ENCODE measurements around the gene PRKAR2B. TPM values are rescaled to one million over a fixed set of nuclear protein-coding genes. Genes with fewer than 3 reads are reported as not detected.

Gene PRKAR2B
- total and polyA plus RNA-seq, 2 experiments from 2014 or later, result 14.8 to 31.5 TPM

DNA sequence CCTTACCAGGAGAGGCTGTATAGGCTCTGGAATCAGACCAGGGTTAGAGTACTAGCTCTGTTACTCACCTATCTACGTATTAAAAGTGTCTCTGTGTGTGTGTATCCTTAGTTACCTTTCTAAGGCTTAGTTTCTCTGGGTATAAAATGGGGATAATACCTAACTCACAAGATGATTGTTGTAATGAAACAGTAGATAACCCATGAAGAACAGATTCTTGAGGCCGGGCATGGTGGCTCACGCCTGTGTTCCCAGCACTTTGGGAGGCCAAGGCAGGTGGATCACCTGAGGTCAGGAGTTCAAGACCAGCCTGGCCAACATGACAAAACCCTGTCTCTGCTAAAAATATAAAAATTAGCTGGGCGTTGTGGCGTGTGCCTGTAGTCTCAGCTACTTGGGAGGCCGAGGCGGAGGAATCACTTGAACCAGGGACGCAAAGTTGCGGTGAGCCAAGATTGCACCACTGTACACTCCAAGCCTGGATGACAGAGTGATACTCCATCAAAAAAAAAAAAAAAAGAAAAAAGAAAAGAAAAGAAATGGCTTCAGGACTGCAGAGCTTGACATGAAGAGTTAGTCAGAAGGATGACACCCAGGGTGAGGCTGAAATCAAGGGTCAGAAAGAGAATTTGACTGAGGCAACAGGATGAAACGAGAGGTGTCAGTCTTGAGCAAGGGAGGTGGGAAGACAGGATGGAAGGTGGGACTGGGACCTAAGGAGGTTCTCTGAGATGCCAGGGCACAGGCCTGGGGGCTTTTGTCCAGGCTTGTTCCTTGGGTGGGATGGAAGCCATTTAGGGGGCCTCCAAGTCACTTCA is 33.4 kb downstream of the PRKAR2B start:
- Histone ChIP-seq H4K20me1 (ENCODE audit: insufficient read depth, poor library complexity, severe bottlenecking) (no peaks in the 10 kb centered on the region), H2AFZ (no peak overlapping the region), H3K4me1 (ENCODE audit: insufficient read depth) (no peaks in the 10 kb centered on the region), H3K9me3 (ENCODE audit: low read depth) (no peaks in the 10 kb centered on the region), H3K27ac (no peak overlapping the region), H3K4me2 (no peak overlapping the region), H3K4me3 (no peak overlapping the region), H3K79me2 (no peaks in the 10 kb centered on the region), H3K27me3 (no peaks in the 10 kb centered on the region), H3K36me3 (replicated peaks; ENCODE audit: insufficient read depth, low read depth) (no peaks in the 10 kb centered on the region), H3K9me2 (replicated peaks; ENCODE audit: insufficient read depth) (no peaks in the 10 kb centered on the region)
- TF ChIP-seq EZH2 (IDR thresholded peaks at IDR 0.05; ENCODE audit: borderline replicate concordance), result no peak
- TF ChIP-seq EZH2phosphoT487 (IDR thresholded peaks at IDR 0.05; ENCODE audit: low read depth, severe bottlenecking, unreplicated experiment), result no peak
- TF ChIP-seq, protein P1, sequence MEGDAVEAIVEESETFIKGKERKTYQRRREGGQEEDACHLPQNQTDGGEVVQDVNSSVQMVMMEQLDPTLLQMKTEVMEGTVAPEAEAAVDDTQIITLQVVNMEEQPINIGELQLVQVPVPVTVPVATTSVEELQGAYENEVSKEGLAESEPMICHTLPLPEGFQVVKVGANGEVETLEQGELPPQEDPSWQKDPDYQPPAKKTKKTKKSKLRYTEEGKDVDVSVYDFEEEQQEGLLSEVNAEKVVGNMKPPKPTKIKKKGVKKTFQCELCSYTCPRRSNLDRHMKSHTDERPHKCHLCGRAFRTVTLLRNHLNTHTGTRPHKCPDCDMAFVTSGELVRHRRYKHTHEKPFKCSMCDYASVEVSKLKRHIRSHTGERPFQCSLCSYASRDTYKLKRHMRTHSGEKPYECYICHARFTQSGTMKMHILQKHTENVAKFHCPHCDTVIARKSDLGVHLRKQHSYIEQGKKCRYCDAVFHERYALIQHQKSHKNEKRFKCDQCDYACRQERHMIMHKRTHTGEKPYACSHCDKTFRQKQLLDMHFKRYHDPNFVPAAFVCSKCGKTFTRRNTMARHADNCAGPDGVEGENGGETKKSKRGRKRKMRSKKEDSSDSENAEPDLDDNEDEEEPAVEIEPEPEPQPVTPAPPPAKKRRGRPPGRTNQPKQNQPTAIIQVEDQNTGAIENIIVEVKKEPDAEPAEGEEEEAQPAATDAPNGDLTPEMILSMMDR (IDR thresholded peaks at IDR 0.05; ENCODE audit: poor library complexity), result no peak
- 88% methylated on average over 10 of the region's 10 CpGs for WGBS (ENCODE audit: low lambda C conversion rate, missing lambda C conversion rate)
- DNase-seq (ENCODE audit: low spot score), result no peak

DNA sequence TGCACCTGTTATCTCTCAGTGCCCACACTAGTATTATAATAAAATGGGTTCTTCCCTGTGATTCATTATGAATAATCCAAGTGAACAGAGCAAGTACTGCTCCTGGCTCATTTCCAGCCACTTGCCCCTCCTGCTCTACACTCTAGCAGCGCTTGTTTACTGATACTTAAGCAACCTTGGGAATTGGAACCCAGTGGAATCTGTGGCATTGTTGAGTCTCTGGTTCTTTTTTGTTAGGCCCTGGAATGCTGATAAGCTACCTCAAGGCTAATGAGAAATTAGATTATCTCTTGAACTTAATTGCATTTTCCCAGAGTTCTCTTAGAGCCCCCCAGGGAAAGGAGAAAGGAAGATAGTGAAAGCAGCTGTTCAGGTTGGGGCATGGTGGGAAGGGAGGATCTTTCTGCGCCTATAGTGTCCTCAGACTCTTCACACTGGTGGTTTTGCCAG is 34.0 kb downstream of the PRKAR2B start:
- H3K4me2 ChIP-seq, result no peak overlapping the region
- TF ChIP-seq, protein P1 (IDR thresholded peaks at IDR 0.05; ENCODE audit: poor library complexity), result no peak
- TF ChIP-seq EZH2 (IDR thresholded peaks at IDR 0.05; ENCODE audit: borderline replicate concordance), result no peak

DNA sequence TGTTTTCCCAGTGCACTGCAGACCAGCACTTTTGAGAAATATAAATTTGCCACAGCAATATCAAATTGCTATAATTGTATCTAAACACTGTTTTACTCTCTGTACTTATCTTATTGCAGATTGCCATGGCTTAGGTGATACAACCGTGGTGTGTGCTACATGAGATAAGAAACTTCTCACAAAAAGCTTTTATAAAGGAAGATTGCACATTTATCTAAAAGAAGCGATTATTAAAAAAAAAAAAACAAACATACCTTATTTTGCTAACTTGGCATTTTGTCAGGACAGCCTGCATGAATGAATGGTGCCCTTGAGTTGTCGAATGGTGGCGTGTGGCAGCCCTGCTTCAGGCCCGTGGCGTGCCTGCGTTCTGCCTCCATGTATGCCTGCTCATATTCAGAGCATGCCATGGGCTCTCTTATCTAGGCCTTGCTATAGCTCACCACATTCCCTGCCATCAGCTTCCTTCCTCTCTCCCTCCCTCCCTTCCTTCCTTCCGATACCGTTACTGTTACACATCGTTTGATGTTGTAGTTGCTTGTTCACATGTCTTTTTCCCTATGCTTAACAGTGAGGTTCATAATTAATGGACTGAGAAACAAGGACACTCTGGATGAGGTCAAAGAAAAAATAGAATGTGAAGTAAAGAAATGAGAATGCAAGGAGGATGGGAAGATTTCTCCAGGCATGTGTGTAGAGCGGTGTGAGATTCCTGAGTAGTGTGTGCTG is 34.9 kb downstream of the PRKAR2B start:
- Histone ChIP-seq H2AFZ (no peak overlapping the region), H3K27me3 (no peaks in the 10 kb centered on the region), H3K9me2 (replicated peaks; ENCODE audit: insufficient read depth) (no peaks in the 10 kb centered on the region), H3K4me2 (no peak overlapping the region), H3K27ac (no peak overlapping the region), H3K79me2 (no peaks in the 10 kb centered on the region), H3K4me1 (ENCODE audit: insufficient read depth) (no peaks in the 10 kb centered on the region), H3K9me3 (ENCODE audit: low read depth) (no peaks in the 10 kb centered on the region), H3K36me3 (replicated peaks; ENCODE audit: insufficient read depth, low read depth) (no peaks in the 10 kb centered on the region), H4K20me1 (ENCODE audit: insufficient read depth, poor library complexity, severe bottlenecking) (no peaks in the 10 kb centered on the region), H3K4me3 (no peak overlapping the region)
- no peak for DNase-seq (ENCODE audit: low spot score)
- 89% methylated on average over 11 of the region's 11 CpGs for WGBS (ENCODE audit: low lambda C conversion rate, missing lambda C conversion rate)
- TF ChIP-seq, protein P1 (IDR thresholded peaks at IDR 0.05; ENCODE audit: poor library complexity), result no peak

More for the DNA sequence above, 34.0 kb downstream of the PRKAR2B start:
- 78% methylated on average over 2 of the region's 2 CpGs for WGBS (ENCODE audit: low lambda C conversion rate, missing lambda C conversion rate)
- no peak overlapping the region for H3K4me3 ChIP-seq
- H3K9me3 ChIP-seq (ENCODE audit: low read depth), result no peaks in the 10 kb centered on the region
- no peaks in the 10 kb centered on the region for H3K36me3 ChIP-seq (replicated peaks; ENCODE audit: insufficient read depth, low read depth)
- H3K79me2 ChIP-seq, result no peaks in the 10 kb centered on the region
- no peaks in the 10 kb centered on the region for H3K9me2 ChIP-seq (replicated peaks; ENCODE audit: insufficient read depth)
- H4K20me1 ChIP-seq (ENCODE audit: insufficient read depth, poor library complexity, severe bottlenecking), result no peaks in the 10 kb centered on the region
- no peaks in the 10 kb centered on the region for H3K27me3 ChIP-seq
- no peaks in the 10 kb centered on the region for H3K4me1 ChIP-seq (ENCODE audit: insufficient read depth)
- H3K27ac ChIP-seq, result no peak overlapping the region
- no peak overlapping the region for H2AFZ ChIP-seq
- DNase-seq (ENCODE audit: low spot score), result no peak

Data from hepatocyte (in vitro differentiated cells).